Stomach (tissue), 4 donors: ENCODE data around the gene CARF.

Source experiments
- CTCF ChIP-seq, 7 experiments: fragments of 450-650 bp in 4 of 7; fragments of 200-600 bp in 3 of 7; sonication (generic) in 3 of 7; IDR thresholded peaks; one replicate each; pipeline ENCODE4 v1.5.1; 2016 to 2019; ENCODE audit warnings: antibody characterized with exemption in 7 of 7, control low read depth in 2 of 7, mild to moderate bottlenecking in 1 of 7
- POLR2A ChIP-seq, 4 donors: fragments of 450-650 bp; IDR thresholded peaks; one replicate each; pipeline ENCODE4 v1.6.1; 2016; ENCODE audit warnings: antibody characterized with exemption in 4 of 4, control low read depth in 2 of 4, mild to moderate bottlenecking in 1 of 4, moderate library complexity in 1 of 4
- POLR2AphosphoS5 ChIP-seq, 3 donors: sonication (generic); formaldehyde crosslinking; IDR thresholded peaks; one replicate each; pipeline ENCODE4 v1.6.1; 2016; ENCODE audit warnings: antibody characterized with exemption in 3 of 3

DNA sequence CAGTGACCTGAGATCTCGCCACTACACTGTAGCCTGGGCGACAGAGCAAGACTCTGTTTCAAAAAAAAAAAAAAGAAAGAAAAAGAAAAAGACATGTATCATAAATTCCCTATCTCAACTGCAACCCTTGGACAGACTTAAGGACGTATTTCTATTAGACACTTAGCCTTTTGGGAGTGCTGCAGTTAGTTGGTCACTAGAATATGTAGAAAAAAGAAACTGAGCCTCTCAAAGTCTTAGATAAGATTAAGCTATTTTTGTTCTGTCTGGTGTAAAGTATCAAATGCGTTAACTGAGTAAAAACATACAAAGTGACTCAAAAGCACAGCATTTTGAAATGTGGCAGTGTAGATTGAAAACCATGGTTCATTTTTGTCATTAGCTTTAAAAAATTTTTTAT is 109.9 kb downstream of the CARF start:
- TF ChIP-seq CTCF (IDR thresholded peaks at IDR 0.05) (no peak), POLR2A (IDR thresholded peaks at IDR 0.05) (no peak), POLR2AphosphoS5 (IDR thresholded peaks at IDR 0.05) (no peak)
